CD4-positive, alpha-beta T cell (primary cell): ENCODE data around the gene NRXN3. TPM values are rescaled to one million over a fixed set of nuclear protein-coding genes. Genes with fewer than 3 reads are reported as not detected.

ENCODE experiments used
- ATAC-seq: fragments of 200-7000 bp; cut with Tn5 transposase; one replicate; pipeline ENCODE4 v1.10.0; 2022; ENCODE audit warnings: mild to moderate bottlenecking; ENCODE audit not compliant: poor library complexity
- CTCF ChIA-PET: fragments of 350-600 bp; sonication (Branson Sonifier 250); formaldehyde crosslinking; loops from one replicate; lab custom pipeline; 2021; ENCODE audit warnings: antibody characterized with exemption, inconsistent platforms; lab: Charles Lee
- POLR2A ChIA-PET: fragments of 350-600 bp; sonication (Branson Sonifier 250); formaldehyde crosslinking; loops from one replicate; lab custom pipeline; 2021; ENCODE audit warnings: antibody characterized with exemption, inconsistent platforms; lab: Charles Lee
- DNase-seq, 14 experiments: peaks; one replicate each; pipeline ENCODE4 v3.0.0-alpha.2; 2013 to 2020; ENCODE audit warnings: mixed read lengths in 2 of 14
- H3K27ac ChIP-seq, 2 donors: one replicate each; pipeline versions ENCODE4 v1.5.1 to v1.7.0; 2013; ENCODE audit warnings: low read length in 2 of 2, low read depth in 1 of 2, mild to moderate bottlenecking in 1 of 2
- H3K27me3 ChIP-seq, 2 experiments: 1 replicate in 1 of 2; 2 replicates in 1 of 2; pipeline versions ENCODE4 v1.6.1 to v1.7.0; 2013; ENCODE audit warnings: low read length in 2 of 2, control low read depth in 1 of 2, mild to moderate bottlenecking in 1 of 2, moderate library complexity in 1 of 2; ENCODE audit not compliant: insufficient read depth in 2 of 2, control insufficient read depth in 1 of 2
- H3K36me3 ChIP-seq: one replicate; pipeline ENCODE4 v1.6.1; 2013; ENCODE audit warnings: low read length, control low read depth; ENCODE audit not compliant: insufficient read depth
- H3K4me1 ChIP-seq: one replicate; pipeline ENCODE4 v1.6.1; 2013; ENCODE audit warnings: low read length, control low read depth; ENCODE audit not compliant: insufficient read depth
- H3K4me3 ChIP-seq: one replicate; pipeline ENCODE4 v1.5.1; 2013; ENCODE audit warnings: mild to moderate bottlenecking, low read length, moderate library complexity
- H3K9me3 ChIP-seq, 2 experiments: 1 replicate in 1 of 2; 2 replicates in 1 of 2; pipeline versions ENCODE4 v1.6.1 to v1.7.0; 2013; ENCODE audit warnings: low read length in 2 of 2, mild to moderate bottlenecking in 2 of 2, control low read depth in 1 of 2, moderate library complexity in 1 of 2; ENCODE audit not compliant: control insufficient read depth in 1 of 2, insufficient read depth in 1 of 2
- H3K27ac Mint-ChIP-seq: one replicate; pipeline ENCODE4 v1.8.0; 2020; ENCODE audit warnings: mixed read lengths
- H3K27me3 Mint-ChIP-seq: one replicate; pipeline ENCODE4 v1.8.0; 2021; ENCODE audit warnings: mixed read lengths
- H3K36me3 Mint-ChIP-seq: one replicate; pipeline ENCODE4 v1.8.0; 2021; ENCODE audit warnings: low read depth, mixed read lengths
- H3K4me1 Mint-ChIP-seq: one replicate; pipeline ENCODE4 v1.8.0; 2021; ENCODE audit warnings: low read depth, mixed read lengths
- H3K4me3 Mint-ChIP-seq: one replicate; pipeline ENCODE4 v1.8.0; 2020; ENCODE audit warnings: mild to moderate bottlenecking, mixed read lengths
- H3K9me3 Mint-ChIP-seq: one replicate; pipeline ENCODE4 v1.8.0; 2020; ENCODE audit warnings: mixed read lengths
- CTCF ChIP-seq: fragments of 200-600 bp; IDR thresholded peaks from one replicate; pipeline ENCODE4 v1.8.0; 2022; ENCODE audit warnings: antibody characterized with exemption, mild to moderate bottlenecking
- intact Hi-C, 2 experiments: fragments of 100-400 bp; cut with DNase I in 1 of 2; cut with micrococcal nuclease in 1 of 2; formaldehyde crosslinking; loops; one replicate each; pipeline versions ENCODE4 v1.15.1 to v1.9.0; 2023 to 2025; cut with DNase I, micrococcal nuclease
- total RNA-seq, 174 experiments: library from RNA in 2 of 174; stranded (reverse) in 2 of 174; gene quantifications; one replicate each; pipeline ENCODE4 v1.2.3 and lab custom pipeline; 2021 to 2026

NRXN3 gene
- total RNA-seq, 2 experiments from 2014 or later, result not detected

- peaks cover 8% of the 10 kb centered on the region for H3K9me3 Mint-ChIP-seq
- no peak for DNase-seq
- no peak for ATAC-seq
- intact Hi-C loops, result no loop called here
- no peaks in the 10 kb centered on the region for H3K36me3 Mint-ChIP-seq
- TF ChIP-seq CTCF, result no peak
- ChIA-PET POLR2A (no interaction called here), CTCF (no interaction called here)
- H3K9me3 ChIP-seq, result no peaks in the 10 kb centered on the region
- no peak overlapping the region for H3K4me3 ChIP-seq
- no peak overlapping the region for H3K27ac ChIP-seq
- no peak overlapping the region for H3K4me3 Mint-ChIP-seq
- H3K4me1 Mint-ChIP-seq, result no peaks in the 10 kb centered on the region
- H3K4me1 ChIP-seq, result no peaks in the 10 kb centered on the region
- no peaks in the 10 kb centered on the region for H3K27me3 Mint-ChIP-seq
- no peak overlapping the region for H3K27ac Mint-ChIP-seq
- no peaks in the 10 kb centered on the region for H3K27me3 ChIP-seq
- H3K36me3 ChIP-seq, result no peaks in the 10 kb centered on the region
Observed at GRCh38 chr14:79701371-79701770, 1531.2 kb downstream of the NRXN3 start.

- ATAC-seq, result no peak
- TF ChIP-seq CTCF, result no peak
- H3K27me3 ChIP-seq, result no peaks in the 10 kb centered on the region
- Mint-ChIP-seq H3K36me3 (no peaks in the 10 kb centered on the region), H3K27ac (no peak overlapping the region), H3K27me3 (no peaks in the 10 kb centered on the region), H3K4me1 (no peaks in the 10 kb centered on the region), H3K9me3 (peaks cover 8% of the 10 kb centered on the region), H3K4me3 (no peak overlapping the region)
- no peaks in the 10 kb centered on the region for H3K4me1 ChIP-seq
- POLR2A ChIA-PET, result no interaction called here
- H3K36me3 ChIP-seq, result no peaks in the 10 kb centered on the region
- CTCF ChIA-PET, result no interaction called here
- no peak overlapping the region for H3K4me3 ChIP-seq
- no peak for DNase-seq
- intact Hi-C loops, result no loop called here
- H3K9me3 ChIP-seq, result peaks cover 0 to 3% of the 10 kb centered on the region in 2 experiments
- H3K27ac ChIP-seq, result no peak overlapping the region
Observed at GRCh38 chr14:79702197-79702596, 1532.0 kb downstream of the NRXN3 start.

GRCh38 chr14:79703209-79703608 is 1533.0 kb downstream of the NRXN3 start:
- Mint-ChIP-seq H3K4me3 (no peak overlapping the region), H3K27me3 (no peaks in the 10 kb centered on the region), H3K9me3 (peaks cover 8% of the 10 kb centered on the region), H3K27ac (no peak overlapping the region), H3K36me3 (no peaks in the 10 kb centered on the region), H3K4me1 (no peaks in the 10 kb centered on the region)
- Histone ChIP-seq H3K4me3 (no peak overlapping the region), H3K27ac (no peak overlapping the region), H3K36me3 (no peaks in the 10 kb centered on the region), H3K27me3 (no peaks in the 10 kb centered on the region), H3K4me1 (no peaks in the 10 kb centered on the region), H3K9me3 (peaks cover 0 to 3% of the 10 kb centered on the region in 2 experiments)
- CTCF ChIA-PET, result no interaction called here
- ATAC-seq, result no peak
- DNase-seq, result no peak
- TF ChIP-seq CTCF, result no peak
- POLR2A ChIA-PET, result no interaction called here
- intact Hi-C loops, result no loop called here
